DOHH2 (cell line): ENCODE results near the gene C1GALT1.
A peak's percentile ranks its signal among the peaks of the same experiment; 100 is the strongest.
"Not testable (repeated sequence)": the region's sequence is repeated elsewhere in the genome, so short reads cannot be mapped to it uniquely, and the experiment has no call there.

Experiments
- H3F3A ChIP-seq: fragments of 200-600 bp; sonication (generic), shearing (Covaris generic); 2 replicates; pipeline ENCODE4 v1.6.0; 2016; ENCODE audit warnings: antibody characterized with exemption, mild to moderate bottlenecking; ENCODE audit not compliant: control insufficient read depth, insufficient read depth
- H3K27ac ChIP-seq: fragments of 200-600 bp; sonication (generic); 2 replicates; pipeline ENCODE4 v1.5.1; 2014; ENCODE audit warnings: low read depth, mild to moderate bottlenecking, low read length, moderate library complexity
- H3K27me3 ChIP-seq: fragments of 200-600 bp; sonication (generic); 2 replicates; pipeline ENCODE4 v1.6.1; 2014; ENCODE audit warnings: mild to moderate bottlenecking, low read length, mixed read lengths; ENCODE audit not compliant: control insufficient read depth
- H3K36me3 ChIP-seq: fragments of 200-600 bp; sonication (generic); 2 replicates; pipeline ENCODE4 v1.6.1; 2014; ENCODE audit warnings: mild to moderate bottlenecking, low read length, moderate library complexity, mixed read lengths; ENCODE audit not compliant: control insufficient read depth
- H3K4me1 ChIP-seq: fragments of 200-600 bp; sonication (generic); 2 replicates; pipeline ENCODE4 v1.6.1; 2014; ENCODE audit warnings: mild to moderate bottlenecking, low read length, mixed read lengths; ENCODE audit not compliant: control insufficient read depth
- H3K4me2 ChIP-seq: fragments of 200-600 bp; sonication (generic); 2 replicates; pipeline ENCODE4 v1.6.0; 2014; ENCODE audit warnings: mild to moderate bottlenecking, low read length, moderate library complexity
- H3K4me3 ChIP-seq: fragments of 200-600 bp; sonication (generic); 2 replicates; pipeline ENCODE4 v1.5.1; 2014; ENCODE audit warnings: mild to moderate bottlenecking, low read length, mixed read lengths
- H3K79me2 ChIP-seq: fragments of 200-600 bp; sonication (generic); 2 replicates; pipeline ENCODE4 v1.6.1; 2014; ENCODE audit warnings: mild to moderate bottlenecking, low read length, mixed read lengths; ENCODE audit not compliant: control insufficient read depth
- H3K9me2 ChIP-seq: fragments of 200-600 bp; sonication (generic); replicated peaks from 2 replicates; pipeline ENCODE4 v1.6.1; 2014; ENCODE audit warnings: mild to moderate bottlenecking, low read length, mixed read lengths; ENCODE audit not compliant: control insufficient read depth
- H3K9me3 ChIP-seq: fragments of 200-600 bp; sonication (generic); 2 replicates; pipeline ENCODE4 v1.6.1; 2014; ENCODE audit warnings: antibody characterized with exemption, low read length, mixed read lengths; ENCODE audit not compliant: control insufficient read depth, insufficient read depth
- H4K20me1 ChIP-seq: fragments of 200-600 bp; sonication (generic); 2 replicates; pipeline ENCODE4 v1.6.0; 2014; ENCODE audit warnings: low read depth, mild to moderate bottlenecking, antibody characterized with exemption, low read length, moderate library complexity; ENCODE audit not compliant: control insufficient read depth, insufficient read depth
- CTCF ChIP-seq: fragments of 200-600 bp; sonication (generic); IDR thresholded peaks from one replicate; pipeline ENCODE4 v1.5.1; 2014; ENCODE audit warnings: antibody characterized with exemption, mild to moderate bottlenecking, low read depth, low read length; ENCODE audit not compliant: poor library complexity, severe bottlenecking
- EZH2phosphoT487 ChIP-seq: fragments of 200-600 bp; sonication (generic); IDR thresholded peaks from 2 replicates; pipeline ENCODE4 v1.6.1; 2017; ENCODE audit warnings: borderline replicate concordance, mild to moderate bottlenecking, antibody characterized with exemption, low read length, moderate library complexity, mixed read lengths

C1GALT1 gene

GRCh38 chr7:7200255-7200654 lies 17.9 kb downstream of the C1GALT1 start:
- H3K4me2 ChIP-seq, H3K27me3 ChIP-seq, H3F3A ChIP-seq, H3K27ac ChIP-seq, H3K4me3 ChIP-seq, H3K36me3 ChIP-seq, H3K9me3 ChIP-seq, H3K9me2 ChIP-seq: not testable (repeated sequence)
- Histone ChIP-seq H3K79me2 (peaks cover 78% of the 10 kb centered on the region), H3K4me1 (peaks cover 15% of the 10 kb centered on the region), H4K20me1 (peaks cover 14% of the 10 kb centered on the region)

GRCh38 chr7:7201578-7202374 lies 19.4 kb downstream of the C1GALT1 start:
- H4K20me1 ChIP-seq, result peaks cover 14% of the 10 kb centered on the region
- H3K79me2 ChIP-seq, result peaks cover 76% of the 10 kb centered on the region

GRCh38 chr7:7202375-7202720 lies 20.0 kb downstream of the C1GALT1 start:
- Histone ChIP-seq H3K9me3 (peaks cover 6% of the 10 kb centered on the region), H3K79me2 (peaks cover 76% of the 10 kb centered on the region), H3K4me3 (no peak overlapping the region), H4K20me1 (peaks cover 14% of the 10 kb centered on the region), H3K27me3 (no peaks in the 10 kb centered on the region), H3K9me2 (no peaks in the 10 kb centered on the region), H3K4me2 (peak overlapping the region; percentile 75), H3K36me3 (no peaks in the 10 kb centered on the region), H3K4me1 (peaks cover 15% of the 10 kb centered on the region), H3K27ac (no peak overlapping the region), H3F3A (no peaks in the 10 kb centered on the region)
- TF ChIP-seq CTCF (no peak), EZH2phosphoT487 (no peak)

More at GRCh38 chr7:7201578-7202374, 19.4 kb downstream of the C1GALT1 start:
- Histone ChIP-seq H3K36me3 (no peaks in the 10 kb centered on the region), H3K27me3 (no peaks in the 10 kb centered on the region), H3K4me3 (peak overlapping the region; percentile 43), H3K27ac (no peak overlapping the region), H3F3A (no peaks in the 10 kb centered on the region), H3K9me2 (no peaks in the 10 kb centered on the region), H3K9me3 (peaks cover 6% of the 10 kb centered on the region), H3K4me1 (peaks cover 15% of the 10 kb centered on the region), H3K4me2 (peak overlapping the region; percentile 75)
- no peak for TF ChIP-seq CTCF

GRCh38 chr7:7203813-7204575 lies 21.6 kb downstream of the C1GALT1 start:
- Histone ChIP-seq H3K4me2 (no peak overlapping the region), H3K9me3 (peaks cover 6% of the 10 kb centered on the region), H3K4me3 (no peak overlapping the region), H3K27me3 (no peaks in the 10 kb centered on the region), H3K4me1 (peaks cover 15% of the 10 kb centered on the region), H3F3A (no peaks in the 10 kb centered on the region), H3K9me2 (no peaks in the 10 kb centered on the region), H3K36me3 (no peaks in the 10 kb centered on the region), H3K27ac (no peak overlapping the region), H3K79me2 (peaks cover 88% of the 10 kb centered on the region), H4K20me1 (peaks cover 14% of the 10 kb centered on the region)
- no peak for TF ChIP-seq CTCF
- TF ChIP-seq EZH2phosphoT487, result no peak
